A673 (cell line): ENCODE measurements around the gene PLA2G12A. TPM values are rescaled to one million over a fixed set of nuclear protein-coding genes. Genes with fewer than 3 reads are reported as not detected.

ENCODE experiments used
- BruUV-seq: library from RNA; stranded (reverse); fragments of 400-500 nt; replicated peaks from 2 replicates; lab custom pipeline; 2021; lab: Mats Ljungman, UMichigan
- CTCF ChIA-PET: fragments of 300-600 bp; sonication (Branson Sonifier 250); formaldehyde crosslinking; loops from one replicate; lab custom pipeline; 2022; ENCODE audit warnings: antibody characterized with exemption; lab: Charles Lee
- POLR2A ChIA-PET: fragments of 300-600 bp; sonication (Branson Sonifier 250); formaldehyde crosslinking; loops from one replicate; lab custom pipeline; 2022; ENCODE audit warnings: antibody characterized with exemption; ENCODE audit not compliant: low non-redundant PET; lab: Charles Lee
- DNase-seq: peaks from one replicate; pipeline ENCODE4 v3.0.0-alpha.2; 2015; ENCODE audit warnings: low spot score
- H3K27ac ChIP-seq: fragments of 200-600 bp; sonication (generic); 2 replicates; pipeline ENCODE4 v1.5.1; 2016; ENCODE audit warnings: mixed run types, low read depth, mild to moderate bottlenecking, mixed read lengths, antibody characterized with exemption, low read length; ENCODE audit not compliant: poor library complexity, severe bottlenecking
- H3K27me3 ChIP-seq: fragments of 200-600 bp; sonication (generic); replicated peaks from 2 replicates; pipeline ENCODE4 v1.6.1; 2017; ENCODE audit warnings: mixed run types, low read depth, mild to moderate bottlenecking, mixed read lengths, antibody characterized with exemption, low read length; ENCODE audit not compliant: insufficient read depth, poor library complexity
- H3K36me3 ChIP-seq: fragments of 200-600 bp; sonication (generic); 2 replicates; pipeline ENCODE4 v1.6.1; 2016; ENCODE audit warnings: mixed run types, mild to moderate bottlenecking, mixed read lengths, antibody characterized with exemption, low read length; ENCODE audit not compliant: insufficient read depth, poor library complexity, severe bottlenecking
- H3K4me1 ChIP-seq: fragments of 200-600 bp; sonication (generic); 2 replicates; pipeline ENCODE4 v1.6.1; 2017; ENCODE audit warnings: mixed run types, mild to moderate bottlenecking, mixed read lengths, antibody characterized with exemption, low read length; ENCODE audit not compliant: insufficient read depth, poor library complexity, severe bottlenecking
- H3K4me3 ChIP-seq: fragments of 200-600 bp; sonication (generic); 2 replicates; pipeline ENCODE4 v1.5.1; 2016; ENCODE audit warnings: low read depth, mixed run types, mild to moderate bottlenecking, mixed read lengths, low read length; ENCODE audit not compliant: poor library complexity, severe bottlenecking
- H3K9me3 ChIP-seq: fragments of 200-600 bp; sonication (generic); 2 replicates; pipeline ENCODE4 v1.6.1; 2016; ENCODE audit warnings: mixed run types, low read depth, mild to moderate bottlenecking, mixed read lengths, antibody characterized with exemption, low read length; ENCODE audit not compliant: poor library complexity, severe bottlenecking
- CTCF ChIP-seq: fragments of 300-800, 200-600 bp; sonication (generic); conservative IDR thresholded peaks from 2 replicates; pipeline ENCODE4 v1.5.1; 2017; ENCODE audit warnings: low read depth, mild to moderate bottlenecking, antibody characterized with exemption, low read length, moderate library complexity, mixed read lengths
- EZH2 ChIP-seq: fragments of 200-600 bp; sonication (generic); IDR thresholded peaks from 2 replicates; pipeline ENCODE4 v1.6.1; 2017; ENCODE audit warnings: borderline replicate concordance, low read depth, mild to moderate bottlenecking, mixed read lengths, antibody characterized with exemption, low read length; ENCODE audit not compliant: poor library complexity, severe bottlenecking
- intact Hi-C: fragments of 100-400 bp; cut with micrococcal nuclease; formaldehyde crosslinking; loops from one replicate; pipeline ENCODE4 v1.10.0; 2022; ENCODE audit not compliant: unreplicated experiment
- total RNA-seq: library from RNA; stranded (reverse); gene quantifications from 2 replicates; pipeline ENCODE4 v1.2.3, GENCODE V29; 2021

PLA2G12A gene
- total RNA-seq, 1 experiment from 2014 or later = 34.5 TPM

- no TSS peak for BruUV-seq
- POLR2A ChIA-PET = no interaction called here
- TF ChIP-seq CTCF = no peak
- no peak for TF ChIP-seq EZH2
- Histone ChIP-seq H3K27ac (no peak overlapping the region), H3K27me3 (no peaks in the 10 kb centered on the region), H3K36me3 (peaks cover 3% of the 10 kb centered on the region), H3K4me3 (no peak overlapping the region), H3K9me3 (no peaks in the 10 kb centered on the region), H3K4me1 (peaks cover 11% of the 10 kb centered on the region)
- CTCF ChIA-PET = no interaction called here
- DNase-seq = no peak
- intact Hi-C loops = loop anchor here (10.0 kb wide), 1 partner anchor 266 kb away; no protein-coding TSS in a partner anchor
Observed at GRCh38 chr4:109708435-109708834, 21.4 kb downstream of the PLA2G12A start.

- H3K4me1 ChIP-seq = peaks cover 17% of the 10 kb centered on the region
- H3K27me3 ChIP-seq = no peaks in the 10 kb centered on the region
- intact Hi-C loops = loop anchor here (2.0 to 10.0 kb wide), 3 partner anchors 101 to 271 kb away; partner anchors contain the start of gene GAR1
- peak overlapping the region; percentile 90 for H3K27ac ChIP-seq
- no peaks in the 10 kb centered on the region for H3K36me3 ChIP-seq
- TF ChIP-seq EZH2 = no peak
- TF ChIP-seq CTCF = no peak
- H3K4me3 ChIP-seq = peak overlapping the region; percentile 91
- BruUV-seq = no TSS peak
- CTCF ChIA-PET = interaction anchor here (0.8 kb wide), 1 partner anchor 100 kb away, joined by 3 read pairs; no protein-coding TSS in a partner anchor
- no peaks in the 10 kb centered on the region for H3K9me3 ChIP-seq
- peak; percentile 61 for DNase-seq
- POLR2A ChIA-PET = no interaction called here
Observed at GRCh38 chr4:109703664-109704361, 26.1 kb downstream of the PLA2G12A start.

GRCh38 chr4:109702950-109703663 lies 26.8 kb downstream of the PLA2G12A start, which contains the start of gene CASP6:
Gene CASP6 (minus strand): TSS chr4:109703445. CDS start chr4:109703395, 50 bp downstream.
- H3K4me1 ChIP-seq = peaks cover 17% of the 10 kb centered on the region
- no peaks in the 10 kb centered on the region for H3K27me3 ChIP-seq
- TF ChIP-seq EZH2 (no peak), CTCF (peak; percentile 75)
- TSS peak; percentile 33 for BruUV-seq
- ChIA-PET POLR2A (no interaction called here), CTCF (interaction anchor here (0.8 kb wide), 1 partner anchor 101 kb away, joined by 3 read pairs; no protein-coding TSS in a partner anchor)
- peak within 1 kb of the TSS; percentile 91 for H3K4me3 ChIP-seq
- peak; percentile 86 for DNase-seq
- H3K36me3 ChIP-seq = no peaks in the 10 kb centered on the region
- H3K9me3 ChIP-seq = no peaks in the 10 kb centered on the region
- H3K27ac ChIP-seq = peak within 1 kb of the TSS; percentile 90
- intact Hi-C loops = loop anchor here (2.0 to 10.0 kb wide), 3 partner anchors 102 to 272 kb away; partner anchors contain the start of gene GAR1
